GM19239 (cell line): ENCODE data around the gene RNF135.

Experiments used
- DNase-seq: peaks from one replicate; pipeline ENCODE4 v3.0.0; 2011; ENCODE audit warnings: low spot score; ENCODE audit not compliant: insufficient read length
- FAIRE-seq: peaks from 2 replicates; lab custom pipeline; 2011; peaks lifted over from hg19 to GRCh38; lab: Jason Lieb, UNC

The RNF135 gene

DNA sequence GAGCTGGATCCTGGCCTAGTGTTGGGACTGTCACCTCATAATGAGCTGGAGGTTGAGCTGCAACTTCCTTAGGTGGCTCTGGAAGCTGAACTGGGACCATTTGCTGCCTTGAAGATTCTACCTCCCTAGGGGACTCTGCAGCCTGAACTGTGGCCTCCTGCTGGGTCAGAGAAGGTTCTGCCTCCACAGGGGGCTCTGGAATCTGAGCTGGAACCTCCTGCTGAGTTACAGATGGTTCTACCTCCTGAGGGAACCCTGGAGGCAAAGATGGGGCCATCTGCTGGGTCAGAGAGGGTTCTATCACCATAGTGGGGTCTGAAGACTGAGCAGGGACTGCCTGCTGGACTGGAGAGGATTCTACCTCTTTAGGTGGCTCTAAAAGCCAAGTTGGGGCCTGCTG is 77.3 kb downstream of the RNF135 start:
- FAIRE-seq (no peak), DNase-seq (no peak)

DNA sequence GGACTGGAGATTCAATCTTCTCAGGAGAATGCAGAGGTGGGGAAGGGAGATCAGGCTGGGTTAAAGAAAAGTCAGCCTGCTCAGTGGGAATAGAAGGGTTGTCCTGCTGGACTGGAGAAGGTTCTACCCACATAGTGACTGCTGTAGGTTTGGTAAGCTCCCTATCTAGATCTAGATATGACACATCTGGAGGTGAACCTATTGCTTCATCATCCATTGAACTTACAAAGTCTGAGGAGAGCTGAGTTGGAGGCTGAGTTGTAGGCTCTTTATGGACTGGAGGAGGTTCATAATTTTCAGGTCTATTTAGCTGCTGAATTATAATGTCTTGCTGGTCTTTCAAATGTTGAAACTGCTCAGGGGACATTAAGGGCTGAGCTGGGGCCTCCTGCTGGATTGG is 77.9 kb downstream of the RNF135 start:
- DNase-seq (no peak), FAIRE-seq (no peak)
